ENCODE data around the gene PIK3R3. TPM values are rescaled to one million over a fixed set of nuclear protein-coding genes. Genes with fewer than 3 reads are reported as not detected.

Gene PIK3R3
- total RNA-seq, 3 donors from 2014 or later, result 17.9 to 80.3 (median 46.8) TPM

DNA sequence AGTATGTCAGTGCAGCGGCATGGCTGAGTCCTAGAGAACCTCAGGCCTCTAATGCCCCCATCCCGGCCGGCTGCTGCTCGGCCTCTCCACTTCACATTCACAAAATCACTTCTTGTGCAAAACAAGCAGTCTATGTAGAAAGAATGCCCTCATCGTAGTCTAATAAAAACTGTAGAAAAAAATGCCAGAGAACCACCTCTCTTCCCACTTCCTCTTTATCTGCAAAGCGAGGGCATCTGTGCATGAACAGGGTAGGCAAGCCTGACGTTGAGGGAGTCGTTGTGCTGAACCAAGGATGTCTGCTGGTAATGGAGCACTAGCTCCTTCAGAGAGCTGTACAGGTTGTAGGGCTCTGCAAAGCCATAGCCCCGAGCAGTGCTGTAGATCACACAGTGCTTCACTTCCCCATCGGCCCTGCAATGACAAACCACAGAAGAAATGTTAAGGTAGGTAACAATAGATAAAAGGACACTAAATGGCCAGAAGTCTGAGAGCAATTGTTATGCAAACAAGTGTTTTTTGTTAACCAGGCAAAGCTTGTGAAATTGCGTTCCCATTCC is 88.9 kb downstream of the PIK3R3 start:
- DNase-seq (ENCODE audit: low spot score in 2 of 2), result no peak
- intact Hi-C loops (cut with DNase I; ENCODE audit: low total_unique reads), result loop anchor here (10.0 kb wide), 1 partner anchor 71 kb away; no protein-coding TSS in a partner anchor
- Histone ChIP-seq H3K9me3 (no peaks in the 10 kb centered on the region), H3K27me3 (no peaks in the 10 kb centered on the region), H3K27ac (no peak overlapping the region), H3K4me1 (no peaks in the 10 kb centered on the region), H3K4me3 (no peak overlapping the region), H3K36me3 (no peaks in the 10 kb centered on the region)
- no peak for TF ChIP-seq POLR2A (IDR thresholded peaks at IDR 0.05)
- TF ChIP-seq, protein P1, sequence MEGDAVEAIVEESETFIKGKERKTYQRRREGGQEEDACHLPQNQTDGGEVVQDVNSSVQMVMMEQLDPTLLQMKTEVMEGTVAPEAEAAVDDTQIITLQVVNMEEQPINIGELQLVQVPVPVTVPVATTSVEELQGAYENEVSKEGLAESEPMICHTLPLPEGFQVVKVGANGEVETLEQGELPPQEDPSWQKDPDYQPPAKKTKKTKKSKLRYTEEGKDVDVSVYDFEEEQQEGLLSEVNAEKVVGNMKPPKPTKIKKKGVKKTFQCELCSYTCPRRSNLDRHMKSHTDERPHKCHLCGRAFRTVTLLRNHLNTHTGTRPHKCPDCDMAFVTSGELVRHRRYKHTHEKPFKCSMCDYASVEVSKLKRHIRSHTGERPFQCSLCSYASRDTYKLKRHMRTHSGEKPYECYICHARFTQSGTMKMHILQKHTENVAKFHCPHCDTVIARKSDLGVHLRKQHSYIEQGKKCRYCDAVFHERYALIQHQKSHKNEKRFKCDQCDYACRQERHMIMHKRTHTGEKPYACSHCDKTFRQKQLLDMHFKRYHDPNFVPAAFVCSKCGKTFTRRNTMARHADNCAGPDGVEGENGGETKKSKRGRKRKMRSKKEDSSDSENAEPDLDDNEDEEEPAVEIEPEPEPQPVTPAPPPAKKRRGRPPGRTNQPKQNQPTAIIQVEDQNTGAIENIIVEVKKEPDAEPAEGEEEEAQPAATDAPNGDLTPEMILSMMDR (IDR thresholded peaks at IDR 0.05), result no peak
- no peak for TF ChIP-seq POLR2AphosphoS5 (IDR thresholded peaks at IDR 0.05)

DNA sequence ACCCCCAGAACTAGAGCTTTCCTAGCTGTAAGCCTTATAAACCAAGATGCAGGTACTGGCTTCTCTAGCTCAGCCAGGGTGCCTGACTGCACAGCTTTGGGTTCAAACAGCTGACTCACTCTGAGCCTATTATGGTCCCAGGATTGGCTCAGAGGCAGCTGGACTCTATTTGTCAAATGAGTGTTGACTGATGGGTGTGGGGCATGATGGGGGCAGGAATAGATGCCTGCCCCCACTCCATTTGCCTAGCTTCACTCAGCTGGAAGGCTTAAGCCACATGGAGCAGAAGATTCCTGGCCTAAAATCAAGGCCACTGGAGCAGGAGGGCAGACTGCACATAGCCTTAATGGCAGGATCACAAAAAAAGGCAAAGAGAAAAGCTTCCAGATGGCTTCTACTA is 90.5 kb downstream of the PIK3R3 start:
- H3K4me1 ChIP-seq, result no peaks in the 10 kb centered on the region
- intact Hi-C loops (cut with DNase I; ENCODE audit: low total_unique reads), result loop anchor here (10.0 kb wide), 1 partner anchor 73 kb away; no protein-coding TSS in a partner anchor
- no peaks in the 10 kb centered on the region for H3K36me3 ChIP-seq
- DNase-seq (ENCODE audit: low spot score in 2 of 2), result no peak
- H3K27me3 ChIP-seq, result no peaks in the 10 kb centered on the region
- H3K4me3 ChIP-seq, result no peak overlapping the region
- no peak for TF ChIP-seq POLR2A (IDR thresholded peaks at IDR 0.05)
- TF ChIP-seq POLR2AphosphoS5 (IDR thresholded peaks at IDR 0.05), result no peak
- TF ChIP-seq, protein P1 (IDR thresholded peaks at IDR 0.05), result no peak
- no peak overlapping the region for H3K27ac ChIP-seq
- H3K9me3 ChIP-seq, result no peaks in the 10 kb centered on the region

DNA sequence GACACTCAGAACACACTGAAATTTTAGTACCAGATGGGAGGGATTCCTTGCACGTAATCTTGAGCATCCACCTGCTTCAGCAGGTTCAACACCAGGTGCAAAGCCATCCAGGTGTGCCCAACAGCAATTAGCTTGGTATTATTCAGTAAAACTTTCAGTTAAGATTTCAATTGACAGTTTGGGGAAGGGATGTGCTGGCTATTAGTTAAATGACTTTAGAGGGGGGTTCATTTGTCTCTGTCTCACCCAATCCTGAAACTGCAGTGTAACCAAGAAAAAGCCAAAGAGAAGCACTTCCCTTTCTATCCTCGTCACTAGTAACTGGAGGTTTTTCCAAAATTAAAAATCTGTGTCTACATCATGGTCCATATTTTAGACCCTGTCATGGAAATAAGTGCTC is 90.9 kb downstream of the PIK3R3 start:
- Histone ChIP-seq H3K4me3 (no peak overlapping the region), H3K9me3 (no peaks in the 10 kb centered on the region), H3K4me1 (no peaks in the 10 kb centered on the region), H3K36me3 (no peaks in the 10 kb centered on the region), H3K27ac (no peak overlapping the region), H3K27me3 (no peaks in the 10 kb centered on the region)
- no peak for TF ChIP-seq POLR2AphosphoS5 (IDR thresholded peaks at IDR 0.05)
- TF ChIP-seq, protein P1 (IDR thresholded peaks at IDR 0.05), result no peak
- DNase-seq (ENCODE audit: low spot score in 2 of 2), result no peak
- intact Hi-C loops (cut with DNase I; ENCODE audit: low total_unique reads), result loop anchor here (10.0 kb wide), 1 partner anchor 73 kb away; no protein-coding TSS in a partner anchor

DNA sequence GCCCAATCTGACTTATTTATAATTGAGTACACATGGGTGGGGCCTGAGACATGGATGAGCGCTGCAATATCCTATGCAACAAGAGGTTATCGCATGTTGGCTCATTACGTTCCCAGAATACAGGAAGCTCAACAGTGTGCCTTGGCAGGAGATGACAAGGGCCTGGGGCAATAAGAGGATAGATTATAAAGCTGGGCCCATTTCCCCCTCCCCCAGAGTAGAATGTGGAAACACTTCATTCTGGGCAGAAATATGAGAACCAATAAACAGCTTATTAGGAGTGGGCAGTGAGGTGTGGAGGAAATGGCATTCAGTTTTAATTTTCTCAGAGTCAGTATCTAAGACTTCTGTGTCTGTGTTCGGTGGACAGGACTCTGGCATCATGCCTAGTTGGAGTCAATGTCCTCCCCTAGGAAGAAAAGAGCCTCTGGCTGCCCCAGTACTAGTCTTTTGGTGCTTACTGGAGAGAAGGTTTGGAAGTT is 92.8 kb downstream of the PIK3R3 start:
- TF ChIP-seq POLR2A (IDR thresholded peaks at IDR 0.05), result no peak
- TF ChIP-seq POLR2AphosphoS5 (IDR thresholded peaks at IDR 0.05), result no peak
- TF ChIP-seq, protein P1 (IDR thresholded peaks at IDR 0.05), result no peak
- H3K27ac ChIP-seq, result peak overlapping the region; percentile 42 to 50
- H3K9me3 ChIP-seq, result no peaks in the 10 kb centered on the region
- intact Hi-C loops (cut with DNase I; ENCODE audit: low total_unique reads), result loop anchor here (5.0 to 10.0 kb wide), 3 partner anchors 75 to 285 kb away; partner anchors contain the start of genes IPP, P3R3URF and TSPAN1
- no peaks in the 10 kb centered on the region for H3K27me3 ChIP-seq
- no peaks in the 10 kb centered on the region for H3K4me1 ChIP-seq
- H3K36me3 ChIP-seq, result no peaks in the 10 kb centered on the region
- no peak overlapping the region for H3K4me3 ChIP-seq
- DNase-seq (ENCODE audit: low spot score in 2 of 2), result no peak
